CD4-positive, alpha-beta memory T cell (primary cell): ENCODE data around the gene ZFPM1. TPM values are rescaled to one million over a fixed set of nuclear protein-coding genes. Genes with fewer than 3 reads are reported as not detected.
A peak's percentile ranks its signal among the peaks of the same experiment; 100 is the strongest.

Source experiments
- CTCF ChIA-PET: fragments of 350-600 bp; sonication (Branson Sonifier 250); formaldehyde crosslinking; loops from one replicate; lab custom pipeline; 2021; ENCODE audit warnings: inconsistent platforms; ENCODE audit not compliant: partially characterized antibody; lab: Charles Lee
- POLR2A ChIA-PET: fragments of 350-600 bp; sonication (Branson Sonifier 250); formaldehyde crosslinking; loops from one replicate; lab custom pipeline; 2021; ENCODE audit not compliant: partially characterized antibody; lab: Charles Lee
- DNase-seq, 5 donors: peaks; one replicate each; pipeline versions ENCODE4 v3.0.0 to v3.0.0-alpha.2; 2020 to 2022; ENCODE audit warnings: mixed read lengths in 1 of 5
- H3K27ac ChIP-seq: one replicate; pipeline ENCODE4 v1.7.0; 2013; ENCODE audit warnings: low read depth, low read length
- H3K27me3 ChIP-seq: 2 replicates; pipeline ENCODE4 v1.7.0; 2013; ENCODE audit warnings: mild to moderate bottlenecking, low read length, moderate library complexity; ENCODE audit not compliant: insufficient read depth
- H3K36me3 ChIP-seq: 2 replicates; pipeline ENCODE4 v1.7.0; 2013; ENCODE audit warnings: mild to moderate bottlenecking, low read length, moderate library complexity; ENCODE audit not compliant: insufficient read depth
- H3K4me1 ChIP-seq: 2 replicates; pipeline ENCODE4 v1.7.0; 2013; ENCODE audit warnings: mild to moderate bottlenecking, low read length, moderate library complexity; ENCODE audit not compliant: insufficient read depth
- H3K4me3 ChIP-seq, 2 donors: one replicate each; pipeline ENCODE4 v1.7.0; 2013; ENCODE audit warnings: low read length in 2 of 2, mild to moderate bottlenecking in 1 of 2
- H3K9me3 ChIP-seq, 2 donors: one replicate each; pipeline ENCODE4 v1.7.0; 2013; ENCODE audit warnings: low read length in 2 of 2, control low read depth in 1 of 2; ENCODE audit not compliant: control insufficient read depth in 1 of 2
- H3K27ac Mint-ChIP-seq, 7 donors: one replicate each; pipeline ENCODE4 v1.8.0; 2020 to 2021; ENCODE audit warnings: mixed read lengths in 7 of 7, mild to moderate bottlenecking in 6 of 7, inconsistent platforms in 3 of 7, moderate library complexity in 3 of 7
- H3K27me3 Mint-ChIP-seq, 2 donors: one replicate each; pipeline ENCODE4 v1.8.0; 2020 to 2021; ENCODE audit warnings: mixed read lengths in 2 of 2
- H3K36me3 Mint-ChIP-seq, 2 donors: one replicate each; pipeline ENCODE4 v1.8.0; 2020 to 2021; ENCODE audit warnings: mixed read lengths in 2 of 2, inconsistent platforms in 1 of 2, mild to moderate bottlenecking in 1 of 2
- H3K4me1 Mint-ChIP-seq, 4 donors: one replicate each; pipeline ENCODE4 v1.8.0; 2020 to 2021; ENCODE audit warnings: mixed read lengths in 4 of 4, mild to moderate bottlenecking in 1 of 4
- H3K4me3 Mint-ChIP-seq, 8 donors: one replicate each; pipeline ENCODE4 v1.8.0; 2020 to 2021; ENCODE audit warnings: mixed read lengths in 8 of 8, mild to moderate bottlenecking in 7 of 8, moderate library complexity in 6 of 8, inconsistent platforms in 3 of 8
- H3K9me3 Mint-ChIP-seq, 8 donors: one replicate each; pipeline ENCODE4 v1.8.0; 2020 to 2021; ENCODE audit warnings: mixed read lengths in 8 of 8, mild to moderate bottlenecking in 5 of 8, inconsistent platforms in 3 of 8, moderate library complexity in 1 of 8
- intact Hi-C: fragments of 100-400 bp; cut with micrococcal nuclease; formaldehyde crosslinking; loops from one replicate; pipeline ENCODE4 v1.15.1; 2023
- polyA plus RNA-seq, 2 donors: library from polyadenylated mRNA; unstranded; fragments of 300-500 nt; fragmentation: Illumina TruSeq; gene quantifications; one replicate each; pipeline ENCODE4 v1.2.3, GENCODE V29; 2021
- total RNA-seq, 2 experiments: library from RNA; stranded (reverse); gene quantifications; one replicate each; pipeline ENCODE4 v1.2.3, GENCODE V29; 2021

Gene ZFPM1
- total and polyA plus RNA-seq, 4 experiments from 2014 or later = 0.07 to 20.5 (median 9.7) TPM

DNA sequence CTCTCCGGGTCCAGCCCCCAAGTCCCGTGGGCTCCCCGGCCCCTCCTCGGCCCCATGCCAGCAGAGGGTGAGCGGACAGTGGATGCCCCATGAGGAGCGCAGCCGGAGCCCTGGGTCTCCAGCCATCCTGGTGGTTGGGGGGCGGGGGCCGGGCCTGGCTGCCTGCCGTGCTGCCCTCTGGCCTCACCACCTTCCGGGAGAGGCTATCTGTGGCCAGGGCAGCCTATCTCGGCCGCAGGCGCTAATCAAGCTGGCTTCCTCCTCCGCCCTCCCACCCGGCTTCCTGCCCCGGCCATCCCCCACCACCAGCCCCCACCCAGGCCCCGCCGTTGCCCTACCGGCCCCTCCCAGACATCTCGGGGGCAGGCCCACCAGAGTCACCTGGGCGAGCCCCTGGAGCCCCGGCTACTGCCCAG lies 46.8 kb downstream of the ZFPM1 start:
- Histone ChIP-seq H3K4me3 (no peak overlapping the region), H3K27ac (no peak overlapping the region), H3K9me3 (no peaks in the 10 kb centered on the region), H3K4me1 (no peaks in the 10 kb centered on the region), H3K27me3 (no peaks in the 10 kb centered on the region), H3K36me3 (no peaks in the 10 kb centered on the region)
- Mint-ChIP-seq H3K36me3 (peaks cover 0 to 7% of the 10 kb centered on the region in 2 donors), H3K4me3 (no peak overlapping the region), H3K27ac (no peak overlapping the region), H3K9me3 (peaks cover 0 to 1% (median 0%) of the 10 kb centered on the region in 8 donors), H3K27me3 (no peaks in the 10 kb centered on the region), H3K4me1 (peaks cover 0 to 16% (median 4%) of the 10 kb centered on the region in 4 donors)
- intact Hi-C loops = no loop called here
- ChIA-PET CTCF (no interaction called here), POLR2A (no interaction called here)
- no peak for DNase-seq

DNA sequence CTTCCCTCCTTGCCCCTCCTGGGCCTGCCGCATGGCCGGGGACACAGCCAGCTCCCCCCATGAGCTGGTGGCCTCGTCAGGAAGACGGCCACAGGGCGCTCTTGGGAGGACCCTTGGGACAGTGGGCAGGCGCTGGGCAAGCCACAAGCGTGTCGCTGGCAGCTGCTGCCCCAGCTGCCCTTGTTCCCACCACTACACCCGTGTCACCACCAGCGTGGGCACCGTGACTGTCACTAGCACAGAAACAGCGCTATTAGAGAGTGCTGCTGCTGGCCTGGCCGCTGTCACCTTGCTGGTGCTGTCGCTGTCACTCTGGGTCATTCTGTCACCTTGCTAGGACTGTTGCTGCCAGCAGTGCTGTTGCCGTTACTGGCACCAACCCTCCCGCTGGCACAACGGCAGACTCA lies 47.2 kb downstream of the ZFPM1 start:
- Histone ChIP-seq H3K27ac (no peak overlapping the region), H3K27me3 (no peaks in the 10 kb centered on the region), H3K4me1 (no peaks in the 10 kb centered on the region), H3K4me3 (no peak overlapping the region), H3K36me3 (no peaks in the 10 kb centered on the region), H3K9me3 (no peaks in the 10 kb centered on the region)
- Mint-ChIP-seq H3K27me3 (no peaks in the 10 kb centered on the region), H3K9me3 (peaks cover 0 to 1% (median 0%) of the 10 kb centered on the region in 8 donors), H3K36me3 (peaks cover 0 to 7% of the 10 kb centered on the region in 2 donors), H3K4me3 (no peak overlapping the region), H3K4me1 (peaks cover 0 to 20% (median 4%) of the 10 kb centered on the region in 4 donors), H3K27ac (peak overlapping the region in 1 of 7 donors; percentile 67)
- CTCF ChIA-PET = no interaction called here
- POLR2A ChIA-PET = no interaction called here
- DNase-seq = no peak
- intact Hi-C loops = no loop called here

DNA sequence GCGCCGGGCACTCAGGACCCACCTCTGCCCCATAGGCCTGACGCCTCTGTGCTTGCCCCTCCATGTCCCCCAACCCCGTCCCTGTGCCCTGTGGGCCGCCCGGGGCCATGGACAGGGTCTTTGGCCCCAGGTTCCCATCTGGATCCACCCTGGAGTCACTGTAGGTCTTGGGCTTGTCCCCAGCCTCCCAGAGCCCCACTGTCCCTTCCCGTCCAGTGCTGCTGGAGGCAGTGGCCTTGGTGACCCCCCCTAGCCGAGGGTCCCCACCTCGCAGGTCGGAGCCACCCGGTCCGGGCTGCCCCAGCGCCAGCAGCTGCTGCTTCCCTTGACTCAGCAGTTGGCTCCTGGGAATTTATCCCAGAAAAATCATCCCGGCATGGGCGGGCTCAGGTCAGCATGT lies 49.3 kb downstream of the ZFPM1 start:
- peaks cover 0 to 1% (median 0%) of the 10 kb centered on the region in 8 donors for H3K9me3 Mint-ChIP-seq
- peaks cover 0 to 3% of the 10 kb centered on the region in 2 donors for H3K36me3 Mint-ChIP-seq
- H3K27me3 Mint-ChIP-seq = no peaks in the 10 kb centered on the region

DNA sequence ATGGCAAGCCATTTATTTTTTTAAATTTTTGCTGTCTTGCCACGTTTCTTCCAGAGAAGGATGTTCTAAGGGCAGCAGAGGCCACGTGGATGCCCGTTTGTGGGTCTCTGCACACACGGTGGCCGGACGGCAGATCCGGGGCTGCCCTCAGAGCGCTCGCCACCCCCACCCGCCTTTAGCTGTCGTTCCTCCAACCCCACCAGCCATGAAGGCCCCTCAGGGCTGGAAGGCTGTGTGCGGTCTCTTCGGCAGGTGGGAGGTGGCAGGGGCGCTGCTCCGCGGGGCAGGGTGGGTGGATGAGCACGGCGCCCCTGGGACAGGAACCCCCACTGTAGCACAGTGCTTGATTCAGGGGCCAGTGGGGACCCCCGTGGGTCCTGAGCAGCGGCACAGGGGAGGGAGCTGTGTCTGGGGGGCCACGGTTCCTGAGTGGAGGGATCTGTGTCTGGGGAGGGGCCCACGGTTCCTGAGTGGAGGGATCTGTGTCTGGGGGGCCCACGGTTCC lies 49.7 kb downstream of the ZFPM1 start:
- H3K4me3 ChIP-seq = no peak overlapping the region
- Mint-ChIP-seq H3K4me3 (no peak overlapping the region), H3K27ac (no peak overlapping the region), H3K9me3 (peaks cover 0 to 1% (median 0%) of the 10 kb centered on the region in 8 donors), H3K36me3 (peaks cover 0 to 3% of the 10 kb centered on the region in 2 donors), H3K4me1 (peaks cover 0 to 21% (median 4%) of the 10 kb centered on the region in 4 donors), H3K27me3 (no peaks in the 10 kb centered on the region)
- no peak overlapping the region for H3K27ac ChIP-seq
- no peak for DNase-seq
- CTCF ChIA-PET = no interaction called here
- H3K4me1 ChIP-seq = no peaks in the 10 kb centered on the region
- POLR2A ChIA-PET = no interaction called here
- no peaks in the 10 kb centered on the region for H3K9me3 ChIP-seq
- no peaks in the 10 kb centered on the region for H3K27me3 ChIP-seq
- intact Hi-C loops = no loop called here
- no peaks in the 10 kb centered on the region for H3K36me3 ChIP-seq

More for the DNA sequence above, 49.3 kb downstream of the ZFPM1 start:
- no peak for DNase-seq
- no peaks in the 10 kb centered on the region for H3K4me1 ChIP-seq
- intact Hi-C loops = no loop called here
- H3K9me3 ChIP-seq = no peaks in the 10 kb centered on the region
- no peak overlapping the region for H3K4me3 ChIP-seq
- H3K27ac Mint-ChIP-seq = no peak overlapping the region
- CTCF ChIA-PET = no interaction called here
- no peaks in the 10 kb centered on the region for H3K27me3 ChIP-seq
- no peak overlapping the region for H3K27ac ChIP-seq
- no peaks in the 10 kb centered on the region for H3K36me3 ChIP-seq
- H3K4me3 Mint-ChIP-seq = no peak overlapping the region
- POLR2A ChIA-PET = no interaction called here
- H3K4me1 Mint-ChIP-seq = peaks cover 0 to 21% (median 4%) of the 10 kb centered on the region in 4 donors

DNA sequence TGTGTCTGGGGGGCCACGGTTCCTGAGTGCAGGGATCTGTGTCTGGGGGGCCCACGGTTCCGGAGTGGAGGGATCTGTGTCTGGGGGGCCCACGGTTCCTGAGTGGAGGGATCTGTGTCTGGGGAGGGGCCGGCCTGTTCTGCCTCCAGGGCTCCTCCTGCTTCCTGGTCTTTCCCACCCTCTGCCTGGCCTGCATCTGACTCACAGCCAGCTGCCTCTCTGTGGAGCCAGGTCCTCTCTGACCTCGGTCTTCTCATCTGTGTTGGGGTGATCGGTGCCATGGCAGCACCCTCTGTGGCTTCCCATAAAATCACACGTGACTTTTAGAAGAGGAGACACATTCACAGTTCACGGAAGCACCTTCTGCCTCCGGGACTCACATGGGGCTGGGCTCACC lies 50.3 kb downstream of the ZFPM1 start:
- Histone ChIP-seq H3K9me3 (no peaks in the 10 kb centered on the region), H3K4me1 (no peaks in the 10 kb centered on the region), H3K27ac (no peak overlapping the region), H3K36me3 (no peaks in the 10 kb centered on the region), H3K27me3 (no peaks in the 10 kb centered on the region), H3K4me3 (no peak overlapping the region)
- H3K4me1 Mint-ChIP-seq = peaks cover 0 to 21% (median 4%) of the 10 kb centered on the region in 4 donors
- H3K4me3 Mint-ChIP-seq = peak overlapping the region in 1 of 8 donors; percentile 13
- peaks cover 0 to 3% of the 10 kb centered on the region in 2 donors for H3K36me3 Mint-ChIP-seq
- peaks cover 0 to 1% (median 0%) of the 10 kb centered on the region in 8 donors for H3K9me3 Mint-ChIP-seq
- no peak for DNase-seq
- intact Hi-C loops = no loop called here
- no peaks in the 10 kb centered on the region for H3K27me3 Mint-ChIP-seq
- peak overlapping the region in 5 of 7 donors; percentile 32 to 84 (median 36) for H3K27ac Mint-ChIP-seq
- ChIA-PET CTCF (no interaction called here), POLR2A (no interaction called here)

DNA sequence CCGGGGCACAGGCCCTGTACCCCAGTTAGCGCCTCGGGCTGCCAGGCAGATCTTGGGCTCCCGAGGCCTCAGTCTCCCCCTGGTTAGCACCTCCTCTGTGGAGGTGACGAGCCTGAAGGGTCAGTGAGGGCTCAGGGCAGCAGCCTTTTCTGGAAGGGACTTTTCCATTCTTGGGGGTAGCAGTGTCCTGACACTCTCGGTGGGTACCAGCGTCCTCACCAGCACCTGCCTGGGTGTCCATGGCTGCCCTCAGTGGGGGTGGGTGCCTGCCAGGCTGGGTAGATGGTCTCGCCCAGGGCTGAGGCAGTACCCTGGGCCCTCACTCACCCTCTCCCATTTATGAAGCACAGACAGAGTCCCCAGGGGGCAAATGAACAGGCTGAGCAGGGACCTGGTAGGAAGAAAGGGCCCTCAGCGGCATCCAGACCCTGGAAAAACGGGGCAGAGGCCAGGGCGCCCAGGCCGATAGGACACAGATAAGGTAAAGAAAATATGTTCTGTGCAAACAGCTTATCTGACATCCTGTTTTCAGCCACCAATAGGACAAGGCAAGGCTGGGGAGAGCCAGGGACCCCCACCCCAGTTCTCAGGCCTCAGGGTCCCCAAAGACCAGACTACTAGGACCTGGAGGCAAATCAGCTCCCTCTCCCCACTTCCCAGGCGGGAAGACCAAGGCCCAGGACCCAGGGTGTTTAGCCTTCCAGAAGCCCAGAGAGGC lies 50.9 kb downstream of the ZFPM1 start:
- POLR2A ChIA-PET = no interaction called here
- CTCF ChIA-PET = no interaction called here
- no peaks in the 10 kb centered on the region for H3K4me1 ChIP-seq
- Mint-ChIP-seq H3K4me3 (no peak overlapping the region), H3K27me3 (no peaks in the 10 kb centered on the region), H3K9me3 (peaks cover 0 to 1% (median 0%) of the 10 kb centered on the region in 8 donors), H3K27ac (peak overlapping the region in 3 of 7 donors; percentile 29 to 60 (median 42)), H3K4me1 (peaks cover 0 to 21% (median 4%) of the 10 kb centered on the region in 4 donors), H3K36me3 (peaks cover 0 to 3% of the 10 kb centered on the region in 2 donors)
- no peaks in the 10 kb centered on the region for H3K9me3 ChIP-seq
- intact Hi-C loops = no loop called here
- no peak overlapping the region for H3K4me3 ChIP-seq
- H3K27me3 ChIP-seq = no peaks in the 10 kb centered on the region
- no peak overlapping the region for H3K27ac ChIP-seq
- H3K36me3 ChIP-seq = no peaks in the 10 kb centered on the region
- no peak for DNase-seq
